ENCODE data around the gene SLMAP. TPM values are rescaled to one million over a fixed set of nuclear protein-coding genes. Genes with fewer than 3 reads are reported as not detected.

The SLMAP gene
- total RNA-seq, 2 donors from 2014 or later = 57.3 to 103 TPM

- no peak overlapping the region for H3K27ac Mint-ChIP-seq
- H3K27me3 Mint-ChIP-seq = no peaks in the 10 kb centered on the region
- no peaks in the 10 kb centered on the region for H3K9me3 Mint-ChIP-seq
- H3K36me3 Mint-ChIP-seq = no peaks in the 10 kb centered on the region
- H3K4me1 Mint-ChIP-seq (ENCODE audit: low read depth in 2 of 2) = no peaks in the 10 kb centered on the region
- ATAC-seq = peak in 1 of 2 donors; percentile 40
- DNase-seq (ENCODE audit: low spot score) = no peak
- H3K4me3 Mint-ChIP-seq = no peak overlapping the region
These were observed 187.7 kb downstream of the SLMAP start for GRCh38 chr3:57943525-57944495.

- no peaks in the 10 kb centered on the region for H3K9me3 Mint-ChIP-seq
- DNase-seq (ENCODE audit: low spot score) (no peak), ATAC-seq (no peak)
- peaks cover 0 to 9% of the 10 kb centered on the region in 2 donors for H3K4me1 Mint-ChIP-seq (ENCODE audit: low read depth in 2 of 2)
- no peaks in the 10 kb centered on the region for H3K36me3 Mint-ChIP-seq
- no peak overlapping the region for H3K4me3 Mint-ChIP-seq
- no peaks in the 10 kb centered on the region for H3K27me3 Mint-ChIP-seq
- H3K27ac Mint-ChIP-seq = no peak overlapping the region
These were observed 190.9 kb downstream of the SLMAP start for GRCh38 chr3:57946970-57947381.

- H3K9me3 Mint-ChIP-seq = no peaks in the 10 kb centered on the region
- H3K4me3 Mint-ChIP-seq = no peak overlapping the region
- peaks cover 0 to 11% of the 10 kb centered on the region in 2 donors for H3K4me1 Mint-ChIP-seq (ENCODE audit: low read depth in 2 of 2)
- DNase-seq (ENCODE audit: low spot score) (no peak), ATAC-seq (no peak)
- no peaks in the 10 kb centered on the region for H3K36me3 Mint-ChIP-seq
- H3K27me3 Mint-ChIP-seq = no peaks in the 10 kb centered on the region
- H3K27ac Mint-ChIP-seq = no peak overlapping the region
These were observed 192.1 kb downstream of the SLMAP start for GRCh38 chr3:57948080-57948671.

DNA sequence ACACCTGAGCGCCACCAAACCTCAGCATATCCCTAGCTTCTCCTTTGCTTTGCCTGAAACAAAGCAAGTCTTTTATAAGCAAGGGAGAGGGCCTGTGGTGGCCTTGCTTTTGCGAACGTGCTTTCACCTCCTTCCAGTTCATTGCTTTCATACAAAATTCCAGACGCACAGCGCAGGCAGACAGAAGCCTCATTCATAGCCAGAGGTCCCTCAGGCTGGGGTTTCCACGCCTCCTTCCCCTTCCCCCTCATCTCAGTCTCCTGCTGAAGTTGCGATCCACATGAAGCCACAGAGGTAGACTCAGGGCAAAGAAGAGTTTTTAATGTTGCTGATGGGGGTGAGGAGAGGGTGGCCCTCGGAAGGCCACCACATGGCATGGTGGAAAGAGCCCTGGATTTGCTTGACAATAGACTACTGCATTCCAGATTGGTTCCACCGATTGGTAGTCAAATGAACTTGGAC is 192.7 kb downstream of the SLMAP start:
- Mint-ChIP-seq H3K36me3 (no peaks in the 10 kb centered on the region), H3K4me3 (no peak overlapping the region), H3K4me1 (ENCODE audit: low read depth in 2 of 2) (peaks cover 0 to 11% of the 10 kb centered on the region in 2 donors), H3K27me3 (no peaks in the 10 kb centered on the region), H3K27ac (no peak overlapping the region), H3K9me3 (no peaks in the 10 kb centered on the region)
- DNase-seq (ENCODE audit: low spot score) (no peak), ATAC-seq (no peak)

DNA sequence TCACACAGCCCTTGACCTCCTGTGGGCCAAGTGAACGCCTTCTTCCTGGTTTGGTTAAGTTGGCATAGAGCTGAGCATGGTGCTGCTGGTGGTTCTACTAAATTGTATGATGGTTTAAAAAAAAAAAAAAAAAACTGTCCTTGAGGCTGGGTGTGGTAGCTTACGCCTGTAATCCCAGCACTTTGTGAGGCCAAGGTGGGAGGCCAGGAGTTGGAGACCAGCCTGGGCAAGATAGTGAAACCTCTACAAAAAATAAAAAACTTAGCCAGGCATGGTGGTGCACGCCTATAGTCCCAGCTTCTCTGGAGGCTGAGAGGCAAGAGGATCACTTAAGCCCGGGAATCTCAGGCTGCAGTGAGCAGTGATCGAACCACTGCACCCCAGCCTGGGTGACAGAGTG is 193.2 kb downstream of the SLMAP start:
- Mint-ChIP-seq H3K4me3 (no peak overlapping the region), H3K27ac (no peak overlapping the region), H3K4me1 (ENCODE audit: low read depth in 2 of 2) (peaks cover 0 to 11% of the 10 kb centered on the region in 2 donors), H3K36me3 (no peaks in the 10 kb centered on the region), H3K9me3 (no peaks in the 10 kb centered on the region), H3K27me3 (no peaks in the 10 kb centered on the region)
- ATAC-seq (no peak), DNase-seq (ENCODE audit: low spot score) (no peak)

DNA sequence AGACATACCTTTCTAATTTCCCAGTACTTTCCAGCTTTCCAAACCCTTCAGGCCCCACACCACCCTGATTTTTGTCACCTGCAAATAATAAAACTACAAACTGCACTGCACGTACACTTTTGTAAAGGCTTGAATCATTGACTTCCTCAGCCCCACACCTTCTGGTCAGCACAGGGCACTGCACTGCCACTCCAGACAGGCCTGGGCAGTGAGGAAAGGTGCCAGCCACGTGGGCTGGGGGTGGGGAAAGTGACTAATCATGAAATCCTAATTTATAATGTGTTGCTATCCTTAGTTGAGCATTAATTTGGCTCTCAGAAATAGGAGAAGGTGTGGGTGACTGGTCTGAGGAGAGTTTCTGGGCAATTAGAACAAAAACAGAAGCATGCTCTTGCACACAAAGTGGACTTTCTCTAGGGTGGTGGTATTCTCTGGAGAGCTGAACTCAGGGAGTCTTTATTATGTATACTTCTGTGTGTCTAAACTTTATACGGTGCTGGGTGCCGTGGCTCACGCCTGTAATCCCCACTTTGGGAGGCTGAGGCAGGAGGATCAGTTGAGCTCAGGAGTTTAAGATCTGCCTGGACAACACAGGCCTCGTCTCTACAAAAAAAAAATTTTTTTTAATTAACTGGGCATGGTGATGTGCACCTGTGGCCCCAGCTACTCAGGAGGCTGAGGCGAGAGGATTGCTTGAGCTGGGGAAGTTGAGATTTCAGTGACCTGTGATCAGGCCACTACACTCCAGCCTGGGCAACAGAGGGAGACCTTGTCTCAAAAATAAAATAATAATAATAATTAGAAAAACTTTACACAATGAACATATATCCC is 193.9 kb downstream of the SLMAP start:
- Mint-ChIP-seq H3K9me3 (no peaks in the 10 kb centered on the region), H3K27me3 (no peaks in the 10 kb centered on the region)

GRCh38 chr3:57951066-57951882 is 195.2 kb downstream of the SLMAP start:
- Mint-ChIP-seq H3K4me3 (no peak overlapping the region), H3K9me3 (no peaks in the 10 kb centered on the region), H3K27ac (peak overlapping the region; percentile 28 to 66), H3K27me3 (no peaks in the 10 kb centered on the region), H3K36me3 (no peaks in the 10 kb centered on the region), H3K4me1 (ENCODE audit: low read depth in 2 of 2) (peaks cover 2 to 15% of the 10 kb centered on the region in 2 donors)
- ATAC-seq = peak; percentile 72
- no peak for DNase-seq (ENCODE audit: low spot score)

More for the DNA sequence above, 193.9 kb downstream of the SLMAP start:
- Mint-ChIP-seq H3K27ac (no peak overlapping the region), H3K4me3 (no peak overlapping the region), H3K4me1 (ENCODE audit: low read depth in 2 of 2) (peaks cover 0 to 11% of the 10 kb centered on the region in 2 donors), H3K36me3 (no peaks in the 10 kb centered on the region)
- DNase-seq (ENCODE audit: low spot score) (no peak), ATAC-seq (no peak)

DNA sequence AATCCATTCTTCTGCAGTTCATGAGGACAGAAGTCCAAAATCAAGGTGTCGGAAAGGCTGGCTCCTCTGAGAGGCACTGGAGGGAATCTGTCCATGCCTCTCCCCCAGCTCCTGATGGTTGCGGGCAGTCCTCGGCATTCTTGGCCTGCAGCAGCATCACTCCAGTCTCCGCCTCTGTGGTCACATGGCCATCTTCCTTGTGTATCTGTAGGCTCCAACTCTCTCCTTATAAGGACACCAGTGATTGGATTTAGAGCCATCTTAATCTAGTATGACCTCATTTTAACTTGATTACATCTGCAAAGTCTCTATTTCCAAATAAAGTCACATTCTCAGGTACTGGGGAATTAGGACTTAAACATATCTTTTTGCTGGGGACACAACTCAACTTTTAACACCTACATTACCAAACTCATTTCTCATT is 196.1 kb downstream of the SLMAP start:
- no peak overlapping the region for H3K4me3 Mint-ChIP-seq

DNA sequence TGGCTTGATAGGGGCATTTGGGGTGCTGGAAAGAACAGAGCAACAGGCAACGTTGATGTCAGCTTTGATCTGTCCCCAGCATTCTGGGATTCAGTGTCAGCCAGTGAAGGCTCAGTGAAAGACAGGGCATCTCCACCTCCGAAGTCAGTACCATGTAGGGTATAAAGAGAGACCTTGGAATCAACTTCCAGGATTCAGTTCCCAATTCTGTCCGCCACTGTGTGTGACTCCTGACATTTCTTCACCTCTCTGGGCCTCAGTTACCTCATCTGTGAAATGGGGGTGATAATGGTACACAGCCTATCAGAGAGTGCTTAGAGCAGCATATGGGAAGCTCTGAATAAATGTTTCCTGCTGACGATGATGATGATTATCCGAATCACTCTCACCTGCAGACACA is 196.5 kb downstream of the SLMAP start:
- H3K4me1 Mint-ChIP-seq (ENCODE audit: low read depth in 2 of 2) = peaks cover 8 to 16% of the 10 kb centered on the region in 2 donors
- H3K27me3 Mint-ChIP-seq = no peaks in the 10 kb centered on the region

More for the DNA sequence above, 196.1 kb downstream of the SLMAP start:
- H3K36me3 Mint-ChIP-seq = no peaks in the 10 kb centered on the region
- H3K27me3 Mint-ChIP-seq = no peaks in the 10 kb centered on the region
- H3K9me3 Mint-ChIP-seq = no peaks in the 10 kb centered on the region
- H3K4me1 Mint-ChIP-seq (ENCODE audit: low read depth in 2 of 2) = peaks cover 8 to 16% of the 10 kb centered on the region in 2 donors
- H3K27ac Mint-ChIP-seq = peak overlapping the region in 1 of 2 donors; percentile 66
- DNase-seq (ENCODE audit: low spot score) = no peak
- ATAC-seq = no peak

DNA sequence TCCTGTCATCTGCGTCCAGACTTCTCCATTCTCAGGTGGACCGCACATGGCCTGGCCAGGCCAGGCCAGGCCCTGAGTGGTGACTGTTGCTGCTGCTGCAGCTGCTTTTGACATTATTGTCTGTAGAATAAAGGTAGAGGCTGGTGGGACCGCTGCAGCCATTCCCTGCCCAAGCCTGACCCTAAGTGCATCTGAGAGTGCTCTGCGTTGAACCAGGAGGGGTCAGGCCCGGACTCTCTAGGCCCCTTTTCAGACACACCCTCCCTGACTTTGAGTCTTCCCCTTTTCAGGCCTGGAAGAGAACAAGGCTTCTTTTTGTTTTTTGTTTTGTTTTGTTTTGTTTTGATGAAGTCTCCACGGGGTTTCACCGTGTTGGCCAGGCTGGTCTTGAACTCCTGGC is 197.5 kb downstream of the SLMAP start:
- no peaks in the 10 kb centered on the region for H3K36me3 Mint-ChIP-seq
- no peaks in the 10 kb centered on the region for H3K9me3 Mint-ChIP-seq
- DNase-seq (ENCODE audit: low spot score) = no peak
- no peak overlapping the region for H3K4me3 Mint-ChIP-seq
- peak overlapping the region in 1 of 2 donors; percentile 77 for H3K27ac Mint-ChIP-seq
- no peaks in the 10 kb centered on the region for H3K27me3 Mint-ChIP-seq
- H3K4me1 Mint-ChIP-seq (ENCODE audit: low read depth in 2 of 2) = peaks cover 12 to 20% of the 10 kb centered on the region in 2 donors
- no peak for ATAC-seq

More for the DNA sequence above, 196.5 kb downstream of the SLMAP start:
- no peaks in the 10 kb centered on the region for H3K36me3 Mint-ChIP-seq
- DNase-seq (ENCODE audit: low spot score) = no peak
- ATAC-seq = no peak
- H3K4me3 Mint-ChIP-seq = no peak overlapping the region
- no peaks in the 10 kb centered on the region for H3K9me3 Mint-ChIP-seq
- H3K27ac Mint-ChIP-seq = peak overlapping the region in 1 of 2 donors; percentile 66

- Mint-ChIP-seq H3K36me3 (no peaks in the 10 kb centered on the region), H3K4me1 (ENCODE audit: low read depth in 2 of 2) (peaks cover 23 to 27% of the 10 kb centered on the region in 2 donors), H3K4me3 (peak overlapping the region; percentile 46), H3K27ac (peak overlapping the region; percentile 54 to 88), H3K27me3 (no peaks in the 10 kb centered on the region), H3K9me3 (no peaks in the 10 kb centered on the region)
- DNase-seq (ENCODE audit: low spot score) = no peak
- ATAC-seq = peak; percentile 80 to 81
These were observed 200.2 kb downstream of the SLMAP start for GRCh38 chr3:57956119-57956832.

DNA sequence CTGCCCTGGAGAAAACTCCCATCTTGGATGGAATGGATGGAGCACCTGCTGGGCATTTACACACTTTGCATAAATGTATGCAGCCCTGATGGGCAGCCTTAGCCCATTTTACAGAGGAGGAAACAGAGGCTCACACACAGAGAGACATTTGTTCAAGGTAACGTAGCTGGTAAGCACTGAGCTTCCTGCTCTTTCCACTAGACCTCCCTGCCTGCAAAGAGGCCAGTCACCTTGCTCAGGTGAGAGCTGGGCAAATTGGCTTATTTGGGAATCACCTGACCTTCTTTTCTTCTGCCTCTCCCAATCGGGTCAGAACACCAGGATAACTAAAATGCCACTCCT is 200.7 kb downstream of the SLMAP start:
- ATAC-seq (no peak), DNase-seq (ENCODE audit: low spot score) (no peak)
- Mint-ChIP-seq H3K36me3 (no peaks in the 10 kb centered on the region), H3K27ac (peak overlapping the region; percentile 54 to 88), H3K4me3 (peak overlapping the region; percentile 46), H3K9me3 (no peaks in the 10 kb centered on the region), H3K27me3 (no peaks in the 10 kb centered on the region), H3K4me1 (ENCODE audit: low read depth in 2 of 2) (peaks cover 23% of the 10 kb centered on the region in 2 donors)

All from natural killer cell treated with Interleukin-12 subunit alpha and Interleukin-12 subunit beta and Interleukin-15 and Interleukin-18, amount 100 ng/mL, for 72 hours (primary cell).